Suprapubic skin (tissue), 3 donors: ENCODE data around the gene SIL1.

Experiments used
- CTCF ChIP-seq, 2 donors: fragments of 200-600 bp in 1 of 2; fragments of 450-650 bp in 1 of 2; sonication (generic) in 1 of 2; IDR thresholded peaks; one replicate each; pipeline ENCODE4 v1.5.1; 2016 to 2019; ENCODE audit warnings: antibody characterized with exemption in 2 of 2, mild to moderate bottlenecking in 1 of 2, moderate library complexity in 1 of 2
- EP300 ChIP-seq: sonication (generic); formaldehyde crosslinking; IDR thresholded peaks from one replicate; pipeline ENCODE4 v1.6.1; 2017; ENCODE audit warnings: antibody characterized with exemption
- POLR2A ChIP-seq, 2 donors: fragments of 450-650 bp; IDR thresholded peaks; one replicate each; pipeline ENCODE4 v1.6.1; 2017; ENCODE audit warnings: antibody characterized with exemption in 2 of 2, mild to moderate bottlenecking in 2 of 2, moderate library complexity in 2 of 2

GRCh38 chr5:139124774-139125520 is 73.2 kb downstream of the SIL1 start:
- TF ChIP-seq CTCF (IDR thresholded peaks at IDR 0.05) (no peak), EP300 (no peak), POLR2A (IDR thresholded peaks at IDR 0.05) (no peak)
